Activated B cell treated with CpG ODN at 0.5 μM for 24 hours (primary cell): ENCODE measurements around the gene SOS1. TPM values are rescaled to one million over a fixed set of nuclear protein-coding genes. Genes with fewer than 3 reads are reported as not detected.

Source experiments
- ATAC-seq: fragments of 200-7000 bp; cut with Tn5 transposase; one replicate; pipeline ENCODE4 v1.10.0; 2021; ENCODE audit warnings: low read depth, mild to moderate bottlenecking, moderate library complexity
- CTCF ChIA-PET: fragments of 350-600 bp; sonication (Branson Sonifier 250); formaldehyde crosslinking; loops from one replicate; lab custom pipeline; 2021; ENCODE audit warnings: antibody characterized with exemption; lab: Charles Lee
- POLR2A ChIA-PET: fragments of 350-600 bp; sonication (Branson Sonifier 250); formaldehyde crosslinking; loops from one replicate; lab custom pipeline; 2021; ENCODE audit warnings: antibody characterized with exemption; lab: Charles Lee
- DNase-seq: peaks from one replicate; pipeline ENCODE4 v3.0.0; 2022
- H3K27ac Mint-ChIP-seq: one replicate; pipeline ENCODE4 v1.8.0; 2020; ENCODE audit warnings: mixed read lengths
- H3K27me3 Mint-ChIP-seq: one replicate; pipeline ENCODE4 v1.8.0; 2021; ENCODE audit warnings: mixed read lengths
- H3K36me3 Mint-ChIP-seq: one replicate; pipeline ENCODE4 v1.8.0; 2021; ENCODE audit warnings: low read depth, mixed read lengths
- H3K4me1 Mint-ChIP-seq: one replicate; pipeline ENCODE4 v1.8.0; 2021; ENCODE audit warnings: mixed read lengths
- H3K4me3 Mint-ChIP-seq: one replicate; pipeline ENCODE4 v1.8.0; 2020; ENCODE audit warnings: mild to moderate bottlenecking, mixed read lengths
- H3K9me3 Mint-ChIP-seq: one replicate; pipeline ENCODE4 v1.8.0; 2020; ENCODE audit warnings: mixed read lengths
- CTCF ChIP-seq: fragments of 200-600 bp; IDR thresholded peaks from one replicate; pipeline ENCODE4 v1.8.0; 2022; ENCODE audit warnings: antibody characterized with exemption, mild to moderate bottlenecking
- intact Hi-C: fragments of 100-400 bp; cut with micrococcal nuclease; formaldehyde crosslinking; loops from one replicate; pipeline ENCODE4 v1.15.1; 2024
- total RNA-seq: library from RNA; stranded (reverse); gene quantifications from 2 replicates; pipeline ENCODE4 v1.2.3, GENCODE V29; 2022

SOS1 gene
- total RNA-seq, 1 donor from 2014 or later: 51.9 TPM

- peaks cover 22% of the 10 kb centered on the region for H3K4me1 Mint-ChIP-seq
- H3K9me3 Mint-ChIP-seq: no peaks in the 10 kb centered on the region
- ChIA-PET POLR2A (interaction anchor here (0.6 kb wide), 1 partner anchor 22 kb away, joined by 4 read pairs; no protein-coding TSS in a partner anchor), CTCF (interaction anchor here (1.6 to 1.7 kb wide), 2 partner anchors 159 to 160 kb away, joined by 5 to 8 read pairs; no protein-coding TSS in a partner anchor)
- intact Hi-C loops: no loop called here
- no peak overlapping the region for H3K4me3 Mint-ChIP-seq
- H3K36me3 Mint-ChIP-seq: peaks cover 21% of the 10 kb centered on the region
- no peak for ATAC-seq
- DNase-seq: no peak
- TF ChIP-seq CTCF: no peak
- no peaks in the 10 kb centered on the region for H3K27me3 Mint-ChIP-seq
- H3K27ac Mint-ChIP-seq: no peak overlapping the region
Measured at GRCh38 chr2:39069136-39069515, 51.7 kb downstream of the SOS1 start.

GRCh38 chr2:39068299-39069135 is 52.3 kb downstream of the SOS1 start:
- Mint-ChIP-seq H3K27me3 (no peaks in the 10 kb centered on the region), H3K4me3 (no peak overlapping the region), H3K9me3 (no peaks in the 10 kb centered on the region), H3K27ac (no peak overlapping the region), H3K36me3 (peaks cover 21% of the 10 kb centered on the region), H3K4me1 (peaks cover 22% of the 10 kb centered on the region)
- ChIA-PET POLR2A (interaction anchor here (0.6 kb wide), 1 partner anchor 22 kb away, joined by 4 read pairs; no protein-coding TSS in a partner anchor), CTCF (interaction anchor here (1.6 to 1.7 kb wide), 2 partner anchors 160 to 161 kb away, joined by 5 to 8 read pairs; no protein-coding TSS in a partner anchor)
- intact Hi-C loops: no loop called here
- no peak for ATAC-seq
- DNase-seq: no peak
- no peak for TF ChIP-seq CTCF

- H3K36me3 Mint-ChIP-seq: peaks cover 22% of the 10 kb centered on the region
- peak overlapping the region; percentile 25 for H3K27ac Mint-ChIP-seq
- ChIA-PET CTCF (interaction anchor here (0.7 to 2.2 kb wide), 3 partner anchors 53 to 164 kb away, joined by 3 to 10 read pairs (median 9); no protein-coding TSS in a partner anchor), POLR2A (no interaction called here)
- no peak overlapping the region for H3K4me3 Mint-ChIP-seq
- H3K9me3 Mint-ChIP-seq: no peaks in the 10 kb centered on the region
- no peaks in the 10 kb centered on the region for H3K27me3 Mint-ChIP-seq
- ATAC-seq (no peak), DNase-seq (no peak)
- intact Hi-C loops: no loop called here
- H3K4me1 Mint-ChIP-seq: peaks cover 14% of the 10 kb centered on the region
- no peak for TF ChIP-seq CTCF
Measured at GRCh38 chr2:39065616-39066015, 55.2 kb downstream of the SOS1 start.

- intact Hi-C loops: no loop called here
- no peak overlapping the region for H3K4me3 Mint-ChIP-seq
- DNase-seq: no peak
- ATAC-seq: no peak
- H3K4me1 Mint-ChIP-seq: no peaks in the 10 kb centered on the region
- H3K36me3 Mint-ChIP-seq: peaks cover 21% of the 10 kb centered on the region
- TF ChIP-seq CTCF: no peak
- H3K27me3 Mint-ChIP-seq: no peaks in the 10 kb centered on the region
- H3K9me3 Mint-ChIP-seq: no peaks in the 10 kb centered on the region
- ChIA-PET POLR2A (interaction anchor here (0.7 kb wide), 1 partner anchor 156 kb away, joined by 3 read pairs; no protein-coding TSS in a partner anchor), CTCF (interaction anchor here (1.4 to 10.9 kb wide), 5 partner anchors 8 to 668 kb away, joined by 3 to 230 read pairs (median 5); partner anchors contain the start of gene SOS1)
- H3K27ac Mint-ChIP-seq: no peak overlapping the region
Measured at GRCh38 chr2:39062320-39062719, 58.5 kb downstream of the SOS1 start.

- Mint-ChIP-seq H3K4me1 (no peaks in the 10 kb centered on the region), H3K36me3 (peaks cover 19% of the 10 kb centered on the region), H3K9me3 (no peaks in the 10 kb centered on the region), H3K27ac (no peak overlapping the region), H3K27me3 (no peaks in the 10 kb centered on the region), H3K4me3 (no peak overlapping the region)
- TF ChIP-seq CTCF: no peak
- POLR2A ChIA-PET: no interaction called here
- CTCF ChIA-PET: interaction anchor here (0.6 to 10.9 kb wide), 6 partner anchors 9 to 669 kb away, joined by 3 to 230 read pairs (median 4); partner anchors contain the start of gene SOS1
- ATAC-seq (no peak), DNase-seq (no peak)
- intact Hi-C loops: no loop called here
Measured at GRCh38 chr2:39061280-39061679, 59.6 kb downstream of the SOS1 start.
